IPS DF 6.9 (cell line): ENCODE measurements around the gene PPP2R1B.

Source experiments
- DNase-seq: peaks from one replicate; pipeline ENCODE4 v3.0.0-alpha.2; 2013; ENCODE audit warnings: low read depth, low spot score
- H3K27ac ChIP-seq: one replicate; pipeline ENCODE4 v1.5.1; 2013; ENCODE audit warnings: low read length, control low read depth
- H3K27me3 ChIP-seq: 2 replicates; pipeline ENCODE4 v1.6.1; 2013; ENCODE audit warnings: mild to moderate bottlenecking, low read length; ENCODE audit not compliant: control insufficient read depth, insufficient read depth
- H3K36me3 ChIP-seq: 2 replicates; pipeline ENCODE4 v1.6.1; 2013; ENCODE audit warnings: low read length; ENCODE audit not compliant: control insufficient read depth, insufficient read depth
- H3K4me1 ChIP-seq: 2 replicates; pipeline ENCODE4 v1.6.1; 2013; ENCODE audit warnings: low read length; ENCODE audit not compliant: control insufficient read depth, insufficient read depth
- H3K4me3 ChIP-seq: 2 replicates; pipeline ENCODE4 v1.5.1; 2013; ENCODE audit warnings: mild to moderate bottlenecking, low read length
- H3K9me3 ChIP-seq: 2 replicates; pipeline ENCODE4 v1.6.1; 2013; ENCODE audit warnings: low read length, inconsistent platforms; ENCODE audit not compliant: control insufficient read depth, insufficient read depth
- WGBS: extraction: QIAGEN DNeasy Blood & Tissue Kit; methylation state at CpG from one replicate; pipeline ENCODE4 v1.1.7; 2013; ENCODE audit warnings: mixed read lengths, missing lambda C conversion rate; ENCODE audit not compliant: insufficient read length, insufficient coverage; 5-methylcytosine and 5-hydroxymethylcytosine counted together

The PPP2R1B gene

DNA sequence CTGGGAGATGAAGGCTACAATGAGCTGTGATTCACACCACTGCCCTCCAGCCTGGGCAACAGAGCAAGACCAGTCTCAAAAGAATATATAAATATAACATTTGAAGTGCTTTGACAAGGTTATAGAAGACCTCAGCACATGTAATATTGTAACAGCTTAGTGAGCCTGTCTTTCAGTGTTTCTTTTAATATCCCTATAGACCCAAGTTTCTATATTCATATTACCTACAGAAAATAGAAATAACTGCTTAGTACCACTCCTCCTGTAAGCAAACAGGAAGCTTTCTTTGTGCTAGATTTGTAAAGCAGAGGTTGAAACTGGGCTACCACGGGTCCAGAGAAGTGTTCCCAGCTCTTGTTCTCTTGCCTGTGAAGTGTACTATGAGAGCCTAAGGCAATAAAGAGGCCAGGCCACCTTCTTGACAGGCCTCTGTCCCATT lies 68.2 kb downstream of the PPP2R1B start:
- no peaks in the 10 kb centered on the region for H3K9me3 ChIP-seq
- WGBS = no CpG with 5 or more reads among the region's 1 CpG
- no peak for DNase-seq
- H3K27me3 ChIP-seq = no peaks in the 10 kb centered on the region
- H3K4me1 ChIP-seq = no peaks in the 10 kb centered on the region
- H3K36me3 ChIP-seq = no peaks in the 10 kb centered on the region
- H3K4me3 ChIP-seq = no peak overlapping the region
- H3K27ac ChIP-seq = no peak overlapping the region

- Histone ChIP-seq H3K27ac (no peak overlapping the region), H3K4me1 (no peaks in the 10 kb centered on the region), H3K4me3 (no peak overlapping the region), H3K36me3 (no peaks in the 10 kb centered on the region), H3K27me3 (no peaks in the 10 kb centered on the region), H3K9me3 (no peaks in the 10 kb centered on the region)
- no peak for DNase-seq
- WGBS = no CpG with 5 or more reads among the region's 1 CpG
Observed at GRCh38 chr11:111696556-111696955, 69.6 kb downstream of the PPP2R1B start.

GRCh38 chr11:111694851-111695250 lies 71.3 kb downstream of the PPP2R1B start:
- Histone ChIP-seq H3K4me3 (no peak overlapping the region), H3K4me1 (no peaks in the 10 kb centered on the region), H3K27ac (no peak overlapping the region), H3K36me3 (no peaks in the 10 kb centered on the region), H3K9me3 (no peaks in the 10 kb centered on the region), H3K27me3 (no peaks in the 10 kb centered on the region)
- WGBS = no CpG with 5 or more reads among the region's 4 CpGs
- DNase-seq = no peak

DNA sequence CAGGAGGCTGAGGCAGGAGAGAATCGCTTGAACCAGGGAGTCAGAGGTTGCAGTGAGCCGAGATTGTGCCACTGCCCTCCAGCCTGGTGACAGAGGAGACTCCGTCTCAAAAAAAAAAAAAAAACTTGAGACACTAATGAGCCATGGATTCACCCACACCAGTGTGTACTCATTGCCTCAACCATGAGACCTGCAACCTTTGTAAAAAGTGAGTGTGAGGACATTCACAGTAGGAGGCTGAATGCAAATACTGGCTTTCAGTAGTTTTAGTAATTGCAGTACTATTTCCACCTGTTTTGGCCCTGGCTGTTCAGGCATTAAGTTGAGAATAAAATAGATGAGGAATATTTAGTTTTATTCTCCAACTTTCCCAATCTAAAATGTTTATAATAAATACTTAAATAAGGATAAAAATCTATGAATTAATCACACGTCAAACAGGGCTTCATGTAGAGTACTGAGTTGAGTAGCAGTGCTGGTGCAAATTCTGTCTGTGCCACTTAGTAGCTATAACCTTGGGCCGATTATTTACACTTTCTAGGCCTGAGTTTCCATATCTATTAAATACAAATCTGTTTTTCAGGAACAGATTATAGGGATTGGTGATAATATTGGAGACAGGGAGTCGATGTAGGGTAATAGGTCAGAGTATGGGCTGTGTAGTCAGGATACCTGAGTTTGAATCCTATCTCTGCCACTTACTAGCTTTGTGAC lies 72.8 kb downstream of the PPP2R1B start:
- Histone ChIP-seq H3K4me3 (no peak overlapping the region), H3K4me1 (no peaks in the 10 kb centered on the region), H3K27ac (no peak overlapping the region), H3K9me3 (no peaks in the 10 kb centered on the region), H3K27me3 (no peaks in the 10 kb centered on the region), H3K36me3 (no peaks in the 10 kb centered on the region)
- no peak for DNase-seq
- no CpG with 5 or more reads among the region's 6 CpGs for WGBS

- no peak for DNase-seq
- no peaks in the 10 kb centered on the region for H3K36me3 ChIP-seq
- H3K9me3 ChIP-seq = no peaks in the 10 kb centered on the region
- no peaks in the 10 kb centered on the region for H3K4me1 ChIP-seq
- no CpG with 5 or more reads among the region's 3 CpGs for WGBS
- H3K27me3 ChIP-seq = no peaks in the 10 kb centered on the region
- H3K27ac ChIP-seq = no peak overlapping the region
- no peak overlapping the region for H3K4me3 ChIP-seq
Observed at GRCh38 chr11:111691741-111692140, 74.4 kb downstream of the PPP2R1B start.

DNA sequence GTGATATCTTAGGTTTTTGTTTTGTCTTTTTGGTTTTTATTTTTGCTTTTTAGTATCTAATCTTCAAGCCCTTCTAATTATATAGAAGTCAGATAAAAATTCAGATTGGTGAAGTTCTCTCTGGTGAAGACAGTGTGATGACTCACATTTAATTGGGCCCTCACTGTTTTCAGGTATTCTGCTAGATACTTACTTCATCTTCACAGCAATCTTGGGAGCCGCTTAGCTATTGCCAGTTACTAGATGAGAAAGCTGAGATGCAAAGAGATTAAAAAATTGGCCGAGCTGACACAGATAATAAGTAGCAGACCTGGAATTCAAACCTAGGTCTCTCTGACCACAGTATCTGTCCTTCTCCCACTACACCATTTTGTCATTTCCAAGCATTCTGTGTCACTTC lies 75.0 kb downstream of the PPP2R1B start:
- Histone ChIP-seq H3K36me3 (no peaks in the 10 kb centered on the region), H3K27ac (no peak overlapping the region), H3K4me1 (no peaks in the 10 kb centered on the region), H3K27me3 (no peaks in the 10 kb centered on the region), H3K4me3 (no peak overlapping the region), H3K9me3 (no peaks in the 10 kb centered on the region)
- no CpG with 5 or more reads among the region's 2 CpGs for WGBS
- DNase-seq = no peak

- no peak for DNase-seq
- no CpG with 5 or more reads among the region's 7 CpGs for WGBS
- H3K9me3 ChIP-seq = no peaks in the 10 kb centered on the region
- no peaks in the 10 kb centered on the region for H3K36me3 ChIP-seq
- H3K27ac ChIP-seq = no peak overlapping the region
- no peaks in the 10 kb centered on the region for H3K4me1 ChIP-seq
- no peak overlapping the region for H3K4me3 ChIP-seq
- H3K27me3 ChIP-seq = no peaks in the 10 kb centered on the region
Observed at GRCh38 chr11:111688013-111688412, 78.2 kb downstream of the PPP2R1B start.

GRCh38 chr11:111684251-111684650 lies 81.9 kb downstream of the PPP2R1B start:
- no peak overlapping the region for H3K27ac ChIP-seq
- no peaks in the 10 kb centered on the region for H3K36me3 ChIP-seq
- no peaks in the 10 kb centered on the region for H3K4me1 ChIP-seq
- H3K27me3 ChIP-seq = no peaks in the 10 kb centered on the region
- whole genome bisulfite sequencing = no CpG with 5 or more reads among the region's 2 CpGs
- H3K4me3 ChIP-seq = no peak overlapping the region
- H3K9me3 ChIP-seq = no peaks in the 10 kb centered on the region
- DNase-seq = no peak

- no peak for DNase-seq
- no peaks in the 10 kb centered on the region for H3K27me3 ChIP-seq
- no peaks in the 10 kb centered on the region for H3K36me3 ChIP-seq
- WGBS = no CpG with 5 or more reads among the region's 3 CpGs
- H3K4me3 ChIP-seq = no peak overlapping the region
- H3K27ac ChIP-seq = no peak overlapping the region
- H3K9me3 ChIP-seq = no peaks in the 10 kb centered on the region
- no peaks in the 10 kb centered on the region for H3K4me1 ChIP-seq
Observed at GRCh38 chr11:111683806-111684205, 82.4 kb downstream of the PPP2R1B start.

GRCh38 chr11:111680486-111681175 lies 85.6 kb downstream of the PPP2R1B start:
- Histone ChIP-seq H3K27ac (no peak overlapping the region), H3K4me3 (no peak overlapping the region), H3K36me3 (no peaks in the 10 kb centered on the region), H3K4me1 (no peaks in the 10 kb centered on the region), H3K9me3 (no peaks in the 10 kb centered on the region), H3K27me3 (no peaks in the 10 kb centered on the region)
- no peak for DNase-seq
- 100% methylated on average over 1 of the region's 3 CpGs for WGBS
